Endothelial cell of umbilical vein (primary cell): ENCODE data around the gene TMEM19. TPM values are rescaled to one million over a fixed set of nuclear protein-coding genes. Genes with fewer than 3 reads are reported as not detected.

Experiments
- BruUV-seq: library from RNA; stranded (reverse); fragments of 400-500 nt; replicated peaks from 2 replicates; lab custom pipeline; 2021; lab: Mats Ljungman, UMichigan
- CTCF ChIA-PET: fragments of 300-600, 350-600 bp; sonication (Branson Sonifier 250); formaldehyde crosslinking; loops from one replicate; lab custom pipeline; 2021; ENCODE audit warnings: antibody characterized with exemption, inconsistent platforms; lab: Charles Lee
- POLR2A ChIA-PET: fragments of 300-600, 350-600 bp; sonication (Branson Sonifier 250); formaldehyde crosslinking; loops from one replicate; lab custom pipeline; 2021; ENCODE audit warnings: antibody characterized with exemption, inconsistent platforms; lab: Charles Lee
- DNase-seq: peaks from one replicate; pipeline ENCODE4 v3.0.0-alpha.2; 2011; ENCODE audit warnings: low read depth, low spot score
- FAIRE-seq: peaks from 2 replicates; lab custom pipeline; 2011; peaks lifted over from hg19 to GRCh38; lab: Jason Lieb, UNC
- H2AFZ ChIP-seq: 2 replicates; pipeline ENCODE4 v1.6.0; 2012; ENCODE audit warnings: low read depth, low read length, control low read depth, inconsistent platforms
- H3K27ac ChIP-seq: 2 replicates; pipeline ENCODE4 v1.5.1; 2011; ENCODE audit warnings: low read depth, mild to moderate bottlenecking, control low read depth, low read length, moderate library complexity; ENCODE audit not compliant: insufficient read depth
- H3K27me3 ChIP-seq, 2 experiments: 2 replicates each; pipeline versions ENCODE4 v1.6.0 to v1.6.1; 2011; ENCODE audit warnings: low read length in 2 of 2, mixed read lengths in 1 of 2; ENCODE audit not compliant: control insufficient read depth in 2 of 2, insufficient read depth in 2 of 2
- H3K36me3 ChIP-seq, 2 experiments: 2 replicates in 1 of 2; 3 replicates in 1 of 2; pipeline ENCODE4 v1.5.1; 2011; ENCODE audit warnings: low read length in 2 of 2, mild to moderate bottlenecking in 1 of 2, moderate library complexity in 1 of 2; ENCODE audit not compliant: control insufficient read depth in 2 of 2, insufficient read depth in 2 of 2; ENCODE audit errors: extremely low read depth in 1 of 2
- H3K4me1 ChIP-seq: 3 replicates; pipeline ENCODE4 v1.5.1; 2011; ENCODE audit warnings: mild to moderate bottlenecking, low read length; ENCODE audit not compliant: control insufficient read depth, insufficient read depth; ENCODE audit errors: extremely low read depth
- H3K4me2 ChIP-seq: 2 replicates; pipeline ENCODE4 v1.6.1; 2011; ENCODE audit warnings: low read length, control low read depth, mixed read lengths; ENCODE audit not compliant: insufficient read depth
- H3K4me3 ChIP-seq, 3 experiments: fragments of 200-600 bp in 1 of 3; sonication (generic), shearing (Covaris generic) in 1 of 3; replicated peaks in 1 of 3; 2 replicates each; pipeline ENCODE4 v1.5.1; 2011 to 2016; ENCODE audit warnings: control low read depth in 3 of 3, low read length in 3 of 3, mild to moderate bottlenecking in 2 of 3, inconsistent platforms in 1 of 3, low read depth in 1 of 3, moderate library complexity in 1 of 3; ENCODE audit not compliant: insufficient read depth in 1 of 3
- H3K79me2 ChIP-seq: 2 replicates; pipeline ENCODE4 v1.6.0; 2012; ENCODE audit warnings: low read length, inconsistent platforms; ENCODE audit not compliant: control insufficient read depth, insufficient read depth
- H3K9ac ChIP-seq: replicated peaks from 2 replicates; pipeline ENCODE3; 2011; ENCODE audit warnings: low read length, control low read depth; ENCODE audit not compliant: insufficient read depth; ENCODE audit errors: extremely low read depth
- H3K9me1 ChIP-seq: replicated peaks from 3 replicates; pipeline ENCODE4 v1.6.0; 2011; ENCODE audit warnings: mild to moderate bottlenecking, low read length; ENCODE audit not compliant: control insufficient read depth, insufficient read depth; ENCODE audit errors: extremely low read depth
- H3K9me3 ChIP-seq: replicated peaks from 2 replicates; pipeline ENCODE4 v1.5.1; 2012; ENCODE audit warnings: low read length, inconsistent platforms; ENCODE audit not compliant: control insufficient read depth, insufficient read depth
- H4K20me1 ChIP-seq: replicated peaks from 2 replicates; pipeline ENCODE3; 2011; ENCODE audit warnings: mild to moderate bottlenecking, low read length; ENCODE audit not compliant: control insufficient read depth, insufficient read depth; ENCODE audit errors: extremely low read depth
- CTCF ChIP-seq, 2 donors: IDR thresholded peaks; 1 replicate in 1 of 2; 2 replicates in 1 of 2; pipeline ENCODE4 v1.5.1; 2011; ENCODE audit warnings: low read length in 2 of 2, mild to moderate bottlenecking in 2 of 2, moderate library complexity in 2 of 2, control low read depth in 1 of 2, inconsistent platforms in 1 of 2, low read depth in 1 of 2; ENCODE audit not compliant: insufficient read depth in 1 of 2; ENCODE audit errors: extremely low read depth in 1 of 2
- EZH2 ChIP-seq: IDR thresholded peaks from 2 replicates; pipeline ENCODE4 v1.6.1; 2012; ENCODE audit warnings: borderline replicate concordance, low read depth, mild to moderate bottlenecking, moderate library complexity, low read length, inconsistent platforms; ENCODE audit not compliant: severe bottlenecking
- FOS ChIP-seq: IDR thresholded peaks from 2 replicates; pipeline ENCODE4 v1.6.1; 2011; ENCODE audit warnings: mild to moderate bottlenecking, low read length, moderate library complexity, borderline replicate concordance; ENCODE audit not compliant: insufficient read depth
- GATA2 ChIP-seq: IDR thresholded peaks from 2 replicates; pipeline ENCODE4 v1.7.0; 2011; ENCODE audit warnings: low read depth, mild to moderate bottlenecking, moderate library complexity, mixed read lengths, low read length; ENCODE audit not compliant: insufficient read length, insufficient read depth
- JUN ChIP-seq: IDR thresholded peaks from 2 replicates; pipeline ENCODE4 v1.6.1; 2011; ENCODE audit warnings: borderline replicate concordance, low read depth; ENCODE audit not compliant: insufficient read length, insufficient read depth
- MYC ChIP-seq: IDR thresholded peaks from one replicate; pipeline ENCODE4 v1.6.1; 2011; ENCODE audit warnings: mild to moderate bottlenecking, low read depth, low read length
- POLR2A ChIP-seq: IDR thresholded peaks from 2 replicates; pipeline ENCODE4 v1.6.1; 2012; ENCODE audit warnings: low read depth, mild to moderate bottlenecking, control low read depth, low read length
- POLR2AphosphoS5 ChIP-seq: IDR thresholded peaks from 2 replicates; pipeline ENCODE4 v1.6.1; 2012; ENCODE audit warnings: low read depth, mild to moderate bottlenecking, control low read depth, low read length, moderate library complexity; ENCODE audit not compliant: insufficient read depth
- dilution Hi-C: fragments of 300-500 bp; cut with MboI; formaldehyde crosslinking; loops from one replicate; pipeline ENCODE4 v1.15.0; 2019; ENCODE audit warnings: low sequenced_read_pairs; ENCODE audit not compliant: extremely low pct_ligation_motif_present
- intact Hi-C: fragments of 100-400 bp; cut with micrococcal nuclease; formaldehyde crosslinking; loops from one replicate; pipeline ENCODE4 v1.10.0; 2022
- polyA plus RNA-seq, 4 experiments: library from polyadenylated mRNA; depleted of rRNA in 3 of 4; stranded (reverse) in 3 of 4; unstranded in 1 of 4; fragments of >200 nt; gene quantifications; 2 replicates each; pipeline versions ENCODE4 v1.2.1 to v1.2.3, GENCODE V29; 2011 to 2012; ENCODE audit warnings: missing spikeins in 1 of 4
- total RNA-seq: library from RNA; stranded (reverse); gene quantifications from 2 replicates; pipeline ENCODE4 v1.2.3, GENCODE V29; 2021
- TF ChIP-seq, protein P1 (sequence below): IDR thresholded peaks from 2 replicates; pipeline ENCODE4 v1.6.1; 2011; ENCODE audit not compliant: insufficient read depth, insufficient read length

The TMEM19 gene
- total and polyA plus RNA-seq, 2 donors (not counting 3 experiments of a cell fraction or from before 2014, with no cell fraction given) = 20.4 to 23.8 TPM

DNA sequence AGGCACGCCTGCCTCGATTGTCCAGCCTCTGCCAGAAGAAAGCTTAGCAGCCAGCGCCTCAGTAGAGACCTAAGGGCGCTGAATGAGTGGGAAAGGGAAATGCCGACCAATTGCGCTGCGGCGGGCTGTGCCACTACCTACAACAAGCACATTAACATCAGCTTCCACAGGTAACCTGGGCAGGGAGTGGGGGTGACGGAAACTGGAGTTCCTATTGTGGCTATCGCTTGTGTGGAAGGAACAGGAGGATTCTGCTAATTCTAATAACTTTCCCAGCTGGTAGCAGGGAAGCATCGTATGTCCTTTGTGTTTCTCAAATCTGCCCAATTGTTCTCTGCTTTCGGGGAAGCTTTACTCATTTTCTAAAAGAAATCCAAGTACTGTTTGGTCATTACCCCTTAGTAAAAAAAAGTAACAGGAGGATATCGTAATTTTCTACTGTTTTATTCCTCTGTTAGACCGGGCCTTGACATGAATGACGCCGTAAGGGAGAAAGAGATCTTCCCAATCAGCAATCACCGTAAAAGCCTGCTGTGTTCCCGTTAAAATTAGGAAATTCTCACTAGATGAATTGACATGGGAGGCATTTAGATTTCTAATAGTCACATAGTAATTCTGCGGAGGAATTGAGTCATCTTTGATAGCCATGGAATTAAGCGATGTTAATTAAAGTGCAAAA is 21.3 kb upstream of the TMEM19 start:
- peak; percentile 50 for FAIRE-seq
- TF ChIP-seq, protein P1, sequence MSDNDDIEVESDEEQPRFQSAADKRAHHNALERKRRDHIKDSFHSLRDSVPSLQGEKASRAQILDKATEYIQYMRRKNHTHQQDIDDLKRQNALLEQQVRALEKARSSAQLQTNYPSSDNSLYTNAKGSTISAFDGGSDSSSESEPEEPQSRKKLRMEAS = no peak
- no peak for TF ChIP-seq MYC
- no peak for TF ChIP-seq GATA2
- TF ChIP-seq POLR2A = no peak
- no peak for TF ChIP-seq JUN
- Histone ChIP-seq H3K27me3 (no peaks in the 10 kb centered on the region), H3K9ac (peak overlapping the region; percentile 75), H4K20me1 (no peaks in the 10 kb centered on the region), H3K4me2 (peak overlapping the region; percentile 74), H3K9me1 (no peaks in the 10 kb centered on the region), H3K79me2 (peaks cover 47% of the 10 kb centered on the region), H3K4me3 (peak overlapping the region; percentile 81 to 98 (median 92)), H3K36me3 (peaks cover 0 to 2% of the 10 kb centered on the region in 2 experiments), H3K27ac (peak overlapping the region; percentile 56), H3K4me1 (peaks cover 17% of the 10 kb centered on the region), H3K9me3 (no peaks in the 10 kb centered on the region), H2AFZ (peak overlapping the region; percentile 7)
- ChIA-PET POLR2A (interaction anchor here (0.8 to 2.4 kb wide), 4 partner anchors 9 to 90 kb away, joined by 3 to 18 read pairs (median 4); partner anchors contain the start of genes RAB21 and TMEM19), CTCF (interaction anchor here (0.9 to 4.3 kb wide), 6 partner anchors 13 to 83 kb away, joined by 3 to 36 read pairs (median 12); partner anchors contain the start of gene TMEM19)
- intact Hi-C loops = loop anchor here (1.0 kb wide), 1 partner anchor 175 kb away; the partner anchor contains the start of gene TBC1D15
- no peak for DNase-seq
- dilution Hi-C loops = no loop called here
- BruUV-seq = TSS peak; percentile 62

DNA sequence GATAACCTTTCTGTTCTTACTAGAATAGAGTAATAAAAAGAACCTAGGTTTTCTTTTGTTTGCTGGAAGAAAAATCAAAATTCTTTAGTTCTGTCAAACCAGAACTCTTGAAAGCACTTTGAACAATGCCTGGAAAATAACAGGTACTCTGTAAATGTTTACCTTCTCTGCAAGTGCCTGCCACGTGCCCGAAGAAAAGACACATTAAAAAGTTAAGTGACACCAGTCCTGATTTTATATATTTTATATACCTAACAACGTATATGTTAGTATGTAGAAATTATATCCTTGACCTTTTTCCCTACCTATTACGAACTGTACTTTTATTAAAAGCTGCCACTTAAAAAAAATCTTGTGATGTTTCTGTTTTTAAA is 20.8 kb upstream of the TMEM19 start:
- dilution Hi-C loops = no loop called here
- no peaks in the 10 kb centered on the region for H3K9me3 ChIP-seq
- no peak for FAIRE-seq
- peak overlapping the region; percentile 7 for H2AFZ ChIP-seq
- ChIA-PET CTCF (interaction anchor here (3.3 kb wide), 1 partner anchor 21 kb away, joined by 36 read pairs; the partner anchor contains the start of gene TMEM19), POLR2A (no interaction called here)
- H3K4me2 ChIP-seq = peak overlapping the region; percentile 74
- peak overlapping the region; percentile 56 for H3K27ac ChIP-seq
- BruUV-seq = no TSS peak
- H3K4me3 ChIP-seq = peak overlapping the region; percentile 81 to 98 (median 92)
- peaks cover 17% of the 10 kb centered on the region for H3K4me1 ChIP-seq
- peaks cover 43% of the 10 kb centered on the region for H3K79me2 ChIP-seq
- no peaks in the 10 kb centered on the region for H3K27me3 ChIP-seq
- no peaks in the 10 kb centered on the region for H3K36me3 ChIP-seq
- intact Hi-C loops = no loop called here
- H4K20me1 ChIP-seq = no peaks in the 10 kb centered on the region
- TF ChIP-seq EZH2 = no peak
- no peak for TF ChIP-seq JUN
- TF ChIP-seq, protein P1 = no peak
- TF ChIP-seq CTCF (IDR thresholded peaks at IDR 0.05; ENCODE audit: extremely low read depth in 1 of 2, insufficient read depth in 1 of 2, low read depth in 1 of 2, low read length in 2 of 2) = no peak
- no peak for TF ChIP-seq POLR2A
- no peak for TF ChIP-seq GATA2
- TF ChIP-seq POLR2AphosphoS5 = no peak
- TF ChIP-seq FOS = no peak
- no peak for TF ChIP-seq MYC
- H3K9ac ChIP-seq = peak overlapping the region; percentile 75
- H3K9me1 ChIP-seq = no peaks in the 10 kb centered on the region
- no peak for DNase-seq
